Memory B cell (primary cell): ENCODE measurements around the gene BLOC1S4.

Experiments
- ATAC-seq: fragments of 150-1000 bp; cut with Tn5 transposase; 2 replicates; pipeline ENCODE4 v1.10.0; 2021; ENCODE audit warnings: low read depth, mild to moderate bottlenecking, moderate library complexity
- DNase-seq, 2 donors: peaks; one replicate each; pipeline ENCODE4 v3.0.0; 2022; ENCODE audit warnings: low spot score in 2 of 2
- H3K27ac Mint-ChIP-seq: one replicate; pipeline ENCODE4 v1.8.0; 2022; ENCODE audit warnings: mild to moderate bottlenecking, moderate library complexity, mixed read lengths
- H3K27me3 Mint-ChIP-seq: one replicate; pipeline ENCODE4 v1.8.0; 2022; ENCODE audit warnings: mixed read lengths
- H3K36me3 Mint-ChIP-seq: one replicate; pipeline ENCODE4 v1.8.0; 2022; ENCODE audit warnings: mild to moderate bottlenecking, mixed read lengths
- H3K4me1 Mint-ChIP-seq: one replicate; pipeline ENCODE4 v1.8.0; 2022; ENCODE audit warnings: mixed read lengths
- H3K4me3 Mint-ChIP-seq: one replicate; pipeline ENCODE4 v1.8.0; 2022; ENCODE audit warnings: mild to moderate bottlenecking, moderate library complexity, mixed read lengths
- H3K9me3 Mint-ChIP-seq: one replicate; pipeline ENCODE4 v1.8.0; 2022; ENCODE audit warnings: mixed read lengths

BLOC1S4 gene

DNA sequence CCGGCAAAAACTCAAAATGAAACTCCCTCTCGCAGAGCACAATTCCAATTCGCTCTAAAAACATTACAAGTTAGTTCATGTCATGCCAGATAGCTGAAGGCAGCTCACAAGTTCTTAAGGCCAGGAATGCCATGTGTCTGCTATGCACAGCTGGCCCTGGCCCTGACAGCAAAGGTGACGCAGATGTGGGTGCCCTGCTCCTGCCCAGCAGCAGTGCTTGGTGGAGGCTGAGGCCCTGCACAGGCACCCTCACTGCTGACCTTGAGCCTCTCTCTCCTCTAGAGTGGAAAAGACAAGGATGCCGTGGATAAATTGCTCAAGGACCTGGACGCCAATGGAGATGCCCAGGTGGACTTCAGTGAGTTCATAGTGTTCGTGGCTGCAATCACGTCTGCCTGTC, 19.4 kb upstream of the BLOC1S4 start:
- ATAC-seq: no peak
- Mint-ChIP-seq H3K4me1 (peaks cover 8% of the 10 kb centered on the region), H3K27ac (peak overlapping the region; percentile 22), H3K36me3 (peaks cover 15% of the 10 kb centered on the region), H3K27me3 (no peaks in the 10 kb centered on the region), H3K4me3 (no peak overlapping the region), H3K9me3 (no peaks in the 10 kb centered on the region)
- DNase-seq: no peak

DNA sequence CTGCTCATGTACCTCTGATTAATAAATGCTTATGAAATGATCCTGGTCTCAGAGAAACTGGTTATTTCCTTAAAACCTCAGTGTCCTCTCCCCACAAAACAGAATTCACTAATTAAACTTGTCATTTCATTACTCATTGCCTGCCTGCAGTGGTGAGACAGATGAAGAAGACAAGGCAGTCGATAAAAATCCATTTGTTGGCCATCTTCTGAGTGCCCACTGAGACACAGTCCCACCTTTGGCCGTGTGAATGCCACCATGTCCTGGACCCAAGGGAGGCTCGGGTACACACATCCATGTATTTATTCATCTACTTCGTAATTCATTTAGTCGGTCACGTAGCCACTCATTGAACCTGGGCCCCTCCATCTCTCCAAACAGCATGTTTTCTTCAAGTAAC, 18.8 kb upstream of the BLOC1S4 start:
- no peak for DNase-seq
- H3K27me3 Mint-ChIP-seq: no peaks in the 10 kb centered on the region

GRCh38 chr4:6699388-6699787, 16.6 kb upstream of the BLOC1S4 start:
- no peak overlapping the region for H3K4me3 Mint-ChIP-seq
- peaks cover 14% of the 10 kb centered on the region for H3K4me1 Mint-ChIP-seq
- no peaks in the 10 kb centered on the region for H3K9me3 Mint-ChIP-seq
- no peaks in the 10 kb centered on the region for H3K27me3 Mint-ChIP-seq
- H3K36me3 Mint-ChIP-seq: peaks cover 15% of the 10 kb centered on the region
- no peak for DNase-seq
- no peak for ATAC-seq
- H3K27ac Mint-ChIP-seq: no peak overlapping the region

More for the DNA sequence above, 18.8 kb upstream of the BLOC1S4 start:
- peaks cover 8% of the 10 kb centered on the region for H3K4me1 Mint-ChIP-seq
- H3K27ac Mint-ChIP-seq: no peak overlapping the region
- no peak overlapping the region for H3K4me3 Mint-ChIP-seq
- no peak for ATAC-seq
- no peaks in the 10 kb centered on the region for H3K9me3 Mint-ChIP-seq
- H3K36me3 Mint-ChIP-seq: peaks cover 15% of the 10 kb centered on the region

DNA sequence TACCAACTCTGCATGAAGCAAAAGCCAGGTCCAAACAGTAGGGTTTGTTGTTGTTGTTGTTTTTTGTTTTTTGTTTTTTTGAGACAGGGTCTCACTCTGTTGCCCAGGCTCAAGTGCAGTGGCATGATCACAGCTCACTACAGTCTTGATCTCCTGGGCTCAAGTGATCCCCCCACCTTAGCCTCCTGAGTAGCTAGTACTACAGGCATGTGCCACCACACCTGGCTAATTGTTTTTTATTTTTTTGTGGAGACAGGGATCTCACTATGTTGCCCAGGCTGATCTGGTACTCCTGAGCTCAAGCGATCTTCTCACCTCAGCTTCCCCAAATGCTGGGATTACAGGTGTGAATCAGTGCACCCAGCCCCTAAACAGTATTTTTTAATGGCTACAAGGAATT, 16.1 kb upstream of the BLOC1S4 start:
- Mint-ChIP-seq H3K4me1 (peaks cover 13% of the 10 kb centered on the region), H3K27ac (no peak overlapping the region), H3K4me3 (no peak overlapping the region), H3K36me3 (peaks cover 17% of the 10 kb centered on the region), H3K9me3 (no peaks in the 10 kb centered on the region), H3K27me3 (no peaks in the 10 kb centered on the region)
- no peak for ATAC-seq
- no peak for DNase-seq

DNA sequence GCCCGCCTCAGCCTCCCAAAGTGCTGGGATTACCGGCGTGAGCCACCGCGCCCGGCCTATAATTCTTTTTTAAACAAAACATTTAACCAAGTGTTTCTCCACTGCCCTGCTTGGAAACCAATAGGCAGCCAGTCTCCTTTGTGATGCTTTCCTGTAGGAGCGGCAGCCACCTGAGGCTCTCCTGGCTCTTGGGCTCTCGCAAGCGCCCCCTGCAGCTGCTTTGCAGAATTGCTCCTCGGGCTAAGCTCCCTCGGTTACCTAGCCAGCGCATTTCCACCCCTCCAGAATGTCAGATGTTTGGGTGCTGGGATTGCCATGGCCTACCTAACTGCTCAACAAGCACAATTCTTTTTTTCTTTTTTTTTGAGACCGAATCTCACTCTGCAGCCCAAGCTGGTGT, 14.6 kb upstream of the BLOC1S4 start:
- DNase-seq (no peak), ATAC-seq (no peak)
- Mint-ChIP-seq H3K4me3 (no peak overlapping the region), H3K9me3 (no peaks in the 10 kb centered on the region), H3K27me3 (no peaks in the 10 kb centered on the region), H3K4me1 (peaks cover 18% of the 10 kb centered on the region), H3K27ac (no peak overlapping the region), H3K36me3 (peaks cover 21% of the 10 kb centered on the region)

DNA sequence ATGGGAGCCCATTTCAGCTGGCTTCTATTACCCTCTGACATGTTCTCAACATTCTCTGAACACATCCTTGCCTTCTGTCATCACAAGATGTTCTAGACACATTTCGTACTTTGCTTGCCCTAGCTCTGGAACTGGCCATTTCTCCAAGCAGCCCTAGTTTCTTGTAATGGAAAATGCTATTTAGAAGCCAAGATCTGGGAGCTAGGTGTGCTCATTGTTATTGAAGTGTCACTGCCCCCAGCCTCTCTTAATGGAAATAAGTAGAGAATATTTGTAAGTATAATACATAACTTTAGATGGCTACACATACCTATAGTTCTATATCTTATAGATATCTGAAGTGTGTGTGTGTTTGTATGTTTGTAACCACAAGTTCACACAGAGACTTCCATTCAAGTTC, 13.2 kb upstream of the BLOC1S4 start:
- no peaks in the 10 kb centered on the region for H3K9me3 Mint-ChIP-seq
- H3K27me3 Mint-ChIP-seq: no peaks in the 10 kb centered on the region
- H3K27ac Mint-ChIP-seq: no peak overlapping the region
- no peak overlapping the region for H3K4me3 Mint-ChIP-seq
- H3K4me1 Mint-ChIP-seq: peaks cover 24% of the 10 kb centered on the region
- peaks cover 31% of the 10 kb centered on the region for H3K36me3 Mint-ChIP-seq
- no peak for DNase-seq
- no peak for ATAC-seq

DNA sequence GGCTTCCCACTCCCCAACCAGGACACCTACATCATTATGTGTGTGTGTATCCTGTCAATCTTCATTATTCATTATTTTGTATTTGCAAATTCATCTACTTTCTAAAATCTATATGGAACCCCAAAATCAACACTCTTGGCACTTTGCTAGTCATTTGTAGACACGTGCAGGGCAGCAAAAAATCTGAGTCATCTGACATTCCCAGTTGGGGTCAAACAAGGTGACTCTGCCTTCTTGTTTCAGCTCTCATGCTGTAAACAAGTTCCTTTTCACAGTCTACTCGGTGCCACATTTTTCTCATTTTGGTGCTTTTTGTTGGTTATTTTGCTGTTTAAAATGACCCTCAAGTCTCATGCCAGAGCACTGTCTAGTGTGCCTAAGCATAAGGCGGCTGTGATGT, 12.2 kb upstream of the BLOC1S4 start:
- Mint-ChIP-seq H3K27me3 (no peaks in the 10 kb centered on the region), H3K36me3 (peaks cover 33% of the 10 kb centered on the region), H3K9me3 (peaks cover 2% of the 10 kb centered on the region), H3K27ac (peak overlapping the region; percentile 3), H3K4me3 (no peak overlapping the region), H3K4me1 (peaks cover 32% of the 10 kb centered on the region)
- no peak for ATAC-seq
- DNase-seq: no peak

DNA sequence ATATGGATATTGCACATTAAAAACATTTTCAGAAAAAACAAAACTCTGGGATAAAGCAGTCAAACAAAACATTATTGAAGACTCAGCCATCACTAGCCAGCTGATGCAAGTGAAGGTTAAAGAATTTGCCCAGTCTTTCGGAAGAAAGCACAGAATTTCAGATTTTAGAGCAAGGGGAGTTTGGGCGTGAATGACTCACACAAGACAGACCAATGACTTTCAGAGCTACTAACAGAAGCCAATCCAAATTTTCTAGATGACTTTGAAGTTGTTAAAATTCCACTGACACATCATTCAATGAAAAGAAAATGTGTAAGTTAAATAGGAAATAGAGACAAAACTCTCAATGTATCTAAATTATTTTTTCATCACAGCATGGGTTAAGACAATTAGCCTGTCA, 10.3 kb upstream of the BLOC1S4 start:
- H3K27me3 Mint-ChIP-seq: no peaks in the 10 kb centered on the region
- peaks cover 32% of the 10 kb centered on the region for H3K36me3 Mint-ChIP-seq
- peaks cover 41% of the 10 kb centered on the region for H3K4me1 Mint-ChIP-seq
- no peak overlapping the region for H3K4me3 Mint-ChIP-seq
- DNase-seq: no peak
- peaks cover 2% of the 10 kb centered on the region for H3K9me3 Mint-ChIP-seq
- H3K27ac Mint-ChIP-seq: no peak overlapping the region
- no peak for ATAC-seq

DNA sequence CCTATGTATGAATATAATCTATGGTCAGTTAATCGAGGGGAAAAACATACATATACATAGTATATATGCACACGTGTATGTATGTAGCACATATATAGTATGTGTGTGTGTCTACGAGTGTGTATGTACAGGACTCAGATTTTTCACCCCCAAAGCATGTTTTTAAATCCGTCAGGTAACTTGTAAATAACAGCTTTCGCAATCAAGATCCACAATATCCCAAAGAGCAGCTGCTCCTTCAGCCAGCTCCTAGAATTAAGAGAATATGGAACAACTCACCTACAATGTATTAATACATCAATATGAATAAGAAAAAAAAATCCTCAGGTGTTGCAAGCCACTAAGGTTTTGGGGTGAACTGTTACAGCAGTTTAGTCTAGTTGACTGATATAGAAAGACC, 9.8 kb upstream of the BLOC1S4 start:
- Mint-ChIP-seq H3K4me3 (no peak overlapping the region), H3K9me3 (peaks cover 2% of the 10 kb centered on the region), H3K4me1 (peaks cover 43% of the 10 kb centered on the region), H3K27me3 (no peaks in the 10 kb centered on the region), H3K27ac (no peak overlapping the region), H3K36me3 (peaks cover 30% of the 10 kb centered on the region)
- no peak for ATAC-seq
- DNase-seq: no peak

GRCh38 chr4:6709230-6710114, 6.5 kb upstream of the BLOC1S4 start, which contains the start of gene MRFAP1L1:
Gene MRFAP1L1, minus strand, starts transcription at chr4:6709865. Its CDS starts 236 bp downstream, at chr4:6709629.
- ATAC-seq (peak; percentile 75), DNase-seq (peak; percentile 93 to 94)
- H3K27ac Mint-ChIP-seq: peak within 1 kb of the TSS; percentile 91

DNA sequence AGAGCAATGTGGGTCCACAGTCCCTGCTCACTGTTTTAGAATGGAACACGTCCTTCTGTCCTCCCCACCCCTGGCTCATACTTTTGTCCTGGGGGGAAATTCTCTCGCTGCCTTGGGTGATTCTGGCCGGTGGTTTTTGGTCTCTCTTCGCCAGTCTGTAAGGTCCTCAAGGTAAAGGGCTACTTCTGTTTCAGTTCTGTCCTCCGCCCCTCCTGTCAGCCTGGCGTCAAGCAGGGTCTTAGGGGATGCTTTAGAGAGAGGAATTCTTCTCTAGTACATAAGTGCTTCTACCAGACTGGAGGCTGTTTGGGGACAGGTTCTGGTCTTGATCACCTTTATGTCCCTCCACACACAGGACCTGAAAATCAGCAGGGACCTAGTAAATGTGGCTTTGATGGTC, 5.7 kb upstream of the BLOC1S4 start:
- ATAC-seq: no peak
- H3K36me3 Mint-ChIP-seq: peaks cover 23% of the 10 kb centered on the region
- no peaks in the 10 kb centered on the region for H3K27me3 Mint-ChIP-seq
- peak overlapping the region; percentile 96 for H3K4me3 Mint-ChIP-seq
- peaks cover 35% of the 10 kb centered on the region for H3K4me1 Mint-ChIP-seq
- DNase-seq: no peak
- peak overlapping the region; percentile 91 for H3K27ac Mint-ChIP-seq
- peaks cover 2% of the 10 kb centered on the region for H3K9me3 Mint-ChIP-seq

More at GRCh38 chr4:6709230-6710114, 6.5 kb upstream of the BLOC1S4 start, which contains the start of gene MRFAP1L1:
- H3K9me3 Mint-ChIP-seq: peaks cover 2% of the 10 kb centered on the region
- no peaks in the 10 kb centered on the region for H3K27me3 Mint-ChIP-seq
- H3K4me1 Mint-ChIP-seq: peaks cover 39% of the 10 kb centered on the region
- peak within 1 kb of the TSS; percentile 96 for H3K4me3 Mint-ChIP-seq
- H3K36me3 Mint-ChIP-seq: peaks cover 25% of the 10 kb centered on the region

- H3K36me3 Mint-ChIP-seq: peaks cover 19% of the 10 kb centered on the region
- ATAC-seq (no peak), DNase-seq (no peak)
- H3K27me3 Mint-ChIP-seq: no peaks in the 10 kb centered on the region
- H3K4me3 Mint-ChIP-seq: peak overlapping the region; percentile 31
- no peak overlapping the region for H3K27ac Mint-ChIP-seq
- H3K9me3 Mint-ChIP-seq: peaks cover 2% of the 10 kb centered on the region
- H3K4me1 Mint-ChIP-seq: peaks cover 35% of the 10 kb centered on the region
Observed at GRCh38 chr4:6710996-6711395, 5.0 kb upstream of the BLOC1S4 start.

DNA sequence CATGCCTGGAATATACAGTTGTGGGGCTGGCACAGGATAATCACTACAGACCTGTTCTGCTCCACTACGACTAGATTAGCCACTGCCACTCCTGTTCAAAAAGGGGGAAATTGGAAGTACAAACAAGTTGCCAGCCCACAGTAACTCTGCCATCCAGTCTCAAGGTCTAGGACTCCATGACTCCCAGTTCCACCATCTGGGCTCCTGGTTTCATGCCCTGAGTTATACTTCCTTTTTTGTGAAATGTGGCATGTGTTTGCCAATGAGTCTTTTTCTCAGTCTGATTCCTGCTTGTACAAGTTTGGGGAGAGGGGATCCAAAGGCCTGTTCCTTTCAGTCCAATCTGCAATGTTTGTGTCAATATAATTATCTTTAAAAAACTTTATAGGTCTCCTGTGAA, 1.0 kb upstream of the BLOC1S4 start:
- no peak for DNase-seq
- Mint-ChIP-seq H3K9me3 (no peaks in the 10 kb centered on the region), H3K27me3 (no peaks in the 10 kb centered on the region), H3K4me3 (no peak overlapping the region), H3K27ac (no peak overlapping the region), H3K4me1 (peaks cover 19% of the 10 kb centered on the region), H3K36me3 (peaks cover 4% of the 10 kb centered on the region)
- no peak for ATAC-seq

- Mint-ChIP-seq H3K9me3 (no peaks in the 10 kb centered on the region), H3K4me1 (peaks cover 18% of the 10 kb centered on the region), H3K27me3 (no peaks in the 10 kb centered on the region), H3K4me3 (peak overlapping the region; percentile 97), H3K27ac (peak overlapping the region; percentile 94), H3K36me3 (peaks cover 4% of the 10 kb centered on the region)
- ATAC-seq (no peak), DNase-seq (no peak)
Observed at GRCh38 chr4:6715704-6716017, 313 bp upstream of the BLOC1S4 start.
